BJ (cell line): ENCODE results near the gene MAD2L1. TPM values are rescaled to one million over a fixed set of nuclear protein-coding genes. Genes with fewer than 3 reads are reported as not detected.
A peak's percentile ranks its signal among the peaks of the same experiment; 100 is the strongest.

ENCODE experiments used
- CTCF ChIA-PET: fragments of 350-600 bp; formaldehyde crosslinking; extraction: SDS; loops from one replicate; lab custom pipeline; 2021; ENCODE audit warnings: antibody characterized with exemption, inconsistent platforms; lab: Yijun Ruan, JAX
- POLR2A ChIA-PET: fragments of 300-600 bp; sonication (Branson Sonifier 250); formaldehyde crosslinking; extraction: SDS; loops from one replicate; lab custom pipeline; 2021; ENCODE audit warnings: antibody characterized with exemption; lab: Charles Lee
- DNase-seq: peaks from one replicate; pipeline ENCODE4 v3.0.0-alpha.2; 2011; ENCODE audit warnings: low read depth
- H3K27me3 ChIP-seq: 2 replicates; pipeline ENCODE4 v1.6.0; 2011; ENCODE audit warnings: low read length; ENCODE audit not compliant: control insufficient read depth, insufficient read depth
- H3K36me3 ChIP-seq: 2 replicates; pipeline ENCODE4 v1.5.1; 2011; ENCODE audit warnings: low read length; ENCODE audit not compliant: control insufficient read depth, insufficient read depth
- H3K4me3 ChIP-seq: 2 replicates; pipeline ENCODE4 v1.5.1; 2011; ENCODE audit warnings: low read depth, mild to moderate bottlenecking, control low read depth, low read length
- polyA plus RNA-seq: library from polyadenylated mRNA; depleted of rRNA; stranded (reverse); fragments of >200 nt; gene quantifications from 2 replicates; pipeline ENCODE4 v1.2.3, GENCODE V29; 2011
- TF ChIP-seq, protein P1 (sequence below): IDR thresholded peaks from 2 replicates; pipeline ENCODE4 v1.5.1; 2011; ENCODE audit warnings: low read depth, mild to moderate bottlenecking, control low read depth, inconsistent platforms, low read length, moderate library complexity; ENCODE audit not compliant: insufficient read depth

Gene MAD2L1
- polyA plus RNA-seq, 1 experiment, result 27.0 TPM

DNA sequence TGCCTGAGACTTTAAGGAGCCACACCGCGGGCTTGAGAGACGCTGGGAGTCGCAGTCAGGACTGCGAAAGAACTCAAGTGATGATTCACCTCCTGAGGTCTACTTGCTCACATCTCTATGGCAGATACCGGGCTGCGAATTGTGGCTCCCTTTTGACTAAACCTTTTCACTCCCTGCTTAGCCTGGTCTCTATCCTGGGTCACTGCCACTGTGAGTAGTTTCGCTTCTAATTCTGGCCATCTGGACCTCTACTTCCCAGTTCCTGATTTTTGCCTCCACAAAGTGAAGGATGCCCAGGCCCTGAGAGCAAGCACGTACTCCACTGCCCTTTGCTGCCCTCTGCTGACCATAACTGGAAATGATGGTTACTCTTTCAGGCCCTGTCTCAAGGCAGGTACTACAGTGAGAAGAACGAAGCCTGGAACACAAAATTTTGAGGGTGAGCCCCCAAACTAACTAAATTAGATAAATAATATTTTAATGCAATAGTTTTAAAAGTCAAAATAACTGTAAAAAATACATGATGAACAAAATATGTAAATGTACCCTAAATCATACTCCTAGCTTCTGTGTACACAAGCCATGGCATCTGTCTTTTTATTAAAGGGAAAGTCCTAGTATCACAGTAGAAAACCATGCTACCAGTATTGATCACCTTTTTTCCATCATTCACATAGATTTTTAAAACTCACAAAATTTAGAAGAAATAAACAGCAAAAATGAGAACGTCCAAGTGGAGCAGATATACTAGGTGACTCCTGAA lies 16.7 kb downstream of the MAD2L1 start:
- POLR2A ChIA-PET, result no interaction called here
- Histone ChIP-seq H3K36me3 (no peaks in the 10 kb centered on the region), H3K27me3 (no peaks in the 10 kb centered on the region), H3K4me3 (peak overlapping the region; percentile 31)
- TF ChIP-seq, protein P1, sequence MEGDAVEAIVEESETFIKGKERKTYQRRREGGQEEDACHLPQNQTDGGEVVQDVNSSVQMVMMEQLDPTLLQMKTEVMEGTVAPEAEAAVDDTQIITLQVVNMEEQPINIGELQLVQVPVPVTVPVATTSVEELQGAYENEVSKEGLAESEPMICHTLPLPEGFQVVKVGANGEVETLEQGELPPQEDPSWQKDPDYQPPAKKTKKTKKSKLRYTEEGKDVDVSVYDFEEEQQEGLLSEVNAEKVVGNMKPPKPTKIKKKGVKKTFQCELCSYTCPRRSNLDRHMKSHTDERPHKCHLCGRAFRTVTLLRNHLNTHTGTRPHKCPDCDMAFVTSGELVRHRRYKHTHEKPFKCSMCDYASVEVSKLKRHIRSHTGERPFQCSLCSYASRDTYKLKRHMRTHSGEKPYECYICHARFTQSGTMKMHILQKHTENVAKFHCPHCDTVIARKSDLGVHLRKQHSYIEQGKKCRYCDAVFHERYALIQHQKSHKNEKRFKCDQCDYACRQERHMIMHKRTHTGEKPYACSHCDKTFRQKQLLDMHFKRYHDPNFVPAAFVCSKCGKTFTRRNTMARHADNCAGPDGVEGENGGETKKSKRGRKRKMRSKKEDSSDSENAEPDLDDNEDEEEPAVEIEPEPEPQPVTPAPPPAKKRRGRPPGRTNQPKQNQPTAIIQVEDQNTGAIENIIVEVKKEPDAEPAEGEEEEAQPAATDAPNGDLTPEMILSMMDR, result peak; percentile 80
- DNase-seq, result peak; percentile 67
- CTCF ChIA-PET, result interaction anchor here (0.7 to 5.6 kb wide), 6 partner anchors 10 to 734 kb away, joined by 3 to 64 read pairs (median 4); partner anchors contain the start of gene PDE5A

DNA sequence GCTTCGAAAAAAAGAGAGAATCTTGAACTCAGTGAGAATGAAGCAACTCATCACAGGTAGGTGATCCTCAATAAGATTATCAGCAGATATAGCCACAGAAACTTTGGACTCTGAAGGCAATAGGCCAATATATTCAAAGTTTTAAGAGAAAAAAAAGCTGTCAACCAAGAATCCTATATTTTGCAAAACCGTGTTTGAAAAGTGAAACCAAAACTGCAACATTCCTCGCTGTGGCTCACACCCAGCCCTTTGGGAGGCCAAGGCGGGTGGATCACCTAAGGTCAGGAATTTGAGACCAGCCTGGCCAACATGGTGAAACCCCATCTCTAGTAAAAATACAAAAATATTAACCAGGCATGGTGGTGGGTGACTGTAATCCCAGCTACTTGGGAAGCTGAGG lies 22.8 kb downstream of the MAD2L1 start:
- Histone ChIP-seq H3K27me3 (no peaks in the 10 kb centered on the region), H3K36me3 (no peaks in the 10 kb centered on the region), H3K4me3 (no peak overlapping the region)
- DNase-seq, result no peak
- CTCF ChIA-PET, result interaction anchor here (0.5 to 1.5 kb wide), 2 partner anchors 415 to 1785 kb away, joined by 3 to 6 read pairs; partner anchors contain the start of gene PDE5A
- TF ChIP-seq, protein P1, result no peak
- POLR2A ChIA-PET, result no interaction called here

DNA sequence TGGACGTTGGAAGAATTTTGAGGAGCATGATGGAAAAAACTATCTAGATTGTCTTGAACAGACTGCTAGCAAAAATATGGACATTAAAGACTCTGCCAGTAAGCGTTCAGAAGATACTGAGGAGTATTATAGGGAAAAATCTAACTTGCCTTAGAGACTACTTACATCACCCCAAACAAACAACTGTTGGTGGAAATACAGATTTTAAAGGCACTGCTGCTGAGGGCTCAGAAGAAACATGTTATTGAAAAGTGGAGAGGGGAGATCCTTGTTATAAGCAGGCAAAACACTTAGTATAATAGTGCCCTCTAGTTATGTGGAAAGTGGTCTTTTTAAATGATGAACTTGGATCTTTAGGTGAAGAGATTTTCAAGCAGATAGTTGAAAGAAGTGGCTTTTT lies 29.2 kb downstream of the MAD2L1 start:
- no peak for DNase-seq
- ChIA-PET CTCF (no interaction called here), POLR2A (no interaction called here)
- Histone ChIP-seq H3K27me3 (no peaks in the 10 kb centered on the region), H3K4me3 (no peak overlapping the region), H3K36me3 (no peaks in the 10 kb centered on the region)
- TF ChIP-seq, protein P1, result no peak

DNA sequence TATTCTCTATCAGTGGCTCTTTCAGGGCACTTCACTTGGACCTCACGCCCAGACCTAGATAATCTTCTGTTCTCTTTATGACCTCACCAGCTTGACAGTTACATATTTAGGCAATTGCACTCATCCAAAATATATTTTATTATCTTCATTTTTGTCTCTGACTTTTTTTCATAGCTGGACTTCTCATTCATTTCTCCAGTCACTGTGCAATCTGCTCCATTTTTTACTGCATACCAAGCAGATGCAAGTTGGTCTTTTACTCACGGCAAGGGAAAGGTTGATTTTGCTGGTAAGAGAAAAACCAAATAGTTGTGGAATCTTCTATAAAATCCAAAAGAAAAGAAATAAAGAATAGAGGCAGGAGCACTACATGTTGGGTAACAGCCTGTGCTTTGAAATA lies 31.7 kb downstream of the MAD2L1 start:
- TF ChIP-seq, protein P1, result no peak
- POLR2A ChIA-PET, result no interaction called here
- H3K36me3 ChIP-seq, result no peaks in the 10 kb centered on the region
- CTCF ChIA-PET, result interaction anchor here (0.8 kb wide), 1 partner anchor 14 kb away, joined by 4 read pairs; no protein-coding TSS in a partner anchor
- H3K4me3 ChIP-seq, result no peak overlapping the region
- H3K27me3 ChIP-seq, result no peaks in the 10 kb centered on the region
- peak; percentile 31 for DNase-seq

DNA sequence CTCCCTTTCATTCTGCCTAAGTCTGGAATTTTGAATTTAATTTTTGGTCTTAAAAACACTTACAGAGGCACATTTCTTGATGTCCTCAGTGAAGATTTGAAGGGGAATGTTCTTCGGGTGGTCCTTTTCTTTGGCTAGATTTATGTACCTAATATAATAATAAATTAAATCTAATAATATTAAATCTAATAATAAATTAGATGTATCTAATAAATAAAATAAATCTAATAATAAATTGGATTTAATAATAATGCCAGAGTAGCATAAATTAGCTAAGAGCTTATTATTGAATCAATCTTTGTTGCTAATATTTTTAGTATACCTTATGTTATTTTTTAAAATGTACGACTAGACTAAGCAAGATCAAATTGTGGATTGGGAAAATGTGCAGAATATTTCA lies 39.8 kb downstream of the MAD2L1 start:
- Histone ChIP-seq H3K4me3 (no peak overlapping the region), H3K36me3 (no peaks in the 10 kb centered on the region), H3K27me3 (no peaks in the 10 kb centered on the region)
- no peak for DNase-seq
- ChIA-PET POLR2A (no interaction called here), CTCF (no interaction called here)
- TF ChIP-seq, protein P1, result no peak
